PFSK-1 (cell line): ENCODE data around the gene RASAL2.

Experiments used
- FOXP2 ChIP-seq: optimal IDR thresholded peaks from 2 replicates; pipeline ENCODE3; 2011; ENCODE audit warnings: borderline replicate concordance, control low read depth, inconsistent platforms; ENCODE audit not compliant: insufficient read depth; ENCODE audit errors: extremely low read length, extremely low read depth
- POLR2AphosphoS5 ChIP-seq: IDR thresholded peaks from 2 replicates; pipeline ENCODE4 v1.6.1; 2012; ENCODE audit warnings: low read depth, mild to moderate bottlenecking, control low read depth, low read length, moderate library complexity
- SIN3A ChIP-seq: IDR thresholded peaks from 2 replicates; pipeline ENCODE4 v1.6.1; 2012; ENCODE audit warnings: mild to moderate bottlenecking, low read length, moderate library complexity, borderline replicate concordance; ENCODE audit not compliant: insufficient read depth

- TF ChIP-seq POLR2AphosphoS5 (no peak), FOXP2 (no peak), SIN3A (no peak)
Measured at GRCh38 chr1:178434360-178434759, 340.5 kb downstream of the RASAL2 start.
